ENCODE results near the gene SPATA13.
"Not testable (repeated sequence)": the region's sequence is repeated elsewhere in the genome, so short reads cannot be mapped to it uniquely, and the experiment has no call there.

Gene SPATA13

GRCh38 chr13:24281188-24282008 is 120.9 kb downstream of the SPATA13 start:
- no peak for DNase-seq

- peak in 1 of 14 donors; percentile 3 for DNase-seq
Measured at GRCh38 chr13:24282256-24282655, 121.7 kb downstream of the SPATA13 start.

GRCh38 chr13:24284889-24285565 is 124.5 kb downstream of the SPATA13 start:
- DNase-seq: no peak

GRCh38 chr13:24286624-24287023 is 126.1 kb downstream of the SPATA13 start:
- no peak for DNase-seq

- DNase-seq: no peak
Measured at GRCh38 chr13:24287748-24288287, 127.3 kb downstream of the SPATA13 start.

- no peak for DNase-seq
Measured at GRCh38 chr13:24288870-24289269, 128.3 kb downstream of the SPATA13 start.

- DNase-seq: no peak
Measured at GRCh38 chr13:24290280-24290932, 129.9 kb downstream of the SPATA13 start.

GRCh38 chr13:24292481-24292880 is 132.0 kb downstream of the SPATA13 start:
- DNase-seq: no peak

GRCh38 chr13:24293746-24294145 is 133.2 kb downstream of the SPATA13 start:
- no peak for DNase-seq

GRCh38 chr13:24299488-24300114 is 139.1 kb downstream of the SPATA13 start:
- no peak for DNase-seq

- no peak for DNase-seq
Measured at GRCh38 chr13:24301434-24301833, 140.9 kb downstream of the SPATA13 start.

- no peak for DNase-seq
Measured at GRCh38 chr13:24301911-24302310, 141.4 kb downstream of the SPATA13 start.

- no peak for DNase-seq
Measured at GRCh38 chr13:24304620-24305019, 144.1 kb downstream of the SPATA13 start.

- DNase-seq: no peak
Measured at GRCh38 chr13:24306632-24307031, 146.1 kb downstream of the SPATA13 start.

- DNase-seq: no peak
Measured at GRCh38 chr13:24307211-24308067, 146.9 kb downstream of the SPATA13 start.

GRCh38 chr13:24308068-24308445 is 147.5 kb downstream of the SPATA13 start:
- DNase-seq: no peak

GRCh38 chr13:24308488-24309020 is 148.0 kb downstream of the SPATA13 start:
- no peak for DNase-seq

- DNase-seq: not testable (repeated sequence)
Measured at GRCh38 chr13:24309300-24309699, 148.8 kb downstream of the SPATA13 start, which contains the start of gene C1QTNF9. C1QTNF9 (plus strand) TSS chr13:24309580; CDS start chr13:24316004, 6,424 bp downstream.

- DNase-seq: no peak
Measured at GRCh38 chr13:24313439-24313838, 152.9 kb downstream of the SPATA13 start.

GRCh38 chr13:24317835-24318234 is 157.3 kb downstream of the SPATA13 start:
- not testable (repeated sequence) for DNase-seq

GRCh38 chr13:24318878-24319277 is 158.4 kb downstream of the SPATA13 start:
- DNase-seq: not testable (repeated sequence)

All from C1 segment of cervical spinal cord (tissue), 14 donors.